HCT116 (cell line): ENCODE results near the gene CACNA1E. TPM values are rescaled to one million over a fixed set of nuclear protein-coding genes. Genes with fewer than 3 reads are reported as not detected.

Source experiments
- ATAC-seq: fragments of 200-7000 bp; cut with Tn5 transposase; 2 replicates; pipeline ENCODE4 v1.9.1; 2020; ENCODE audit warnings: mild to moderate bottlenecking, moderate library complexity
- BruUV-seq: library from RNA; stranded (reverse); fragments of 400-500 nt; replicated peaks from 2 replicates; lab custom pipeline; 2021; lab: Mats Ljungman, UMichigan
- CTCF ChIA-PET: fragments of 300-600 bp; sonication (Branson Sonifier 250); formaldehyde crosslinking; loops from one replicate; lab custom pipeline; 2021; ENCODE audit warnings: antibody characterized with exemption; lab: Charles Lee
- POLR2A ChIA-PET: fragments of 300-600, 350-600 bp; sonication (Branson Sonifier 250); formaldehyde crosslinking; loops from one replicate; lab custom pipeline; 2021; ENCODE audit warnings: antibody characterized with exemption; lab: Charles Lee
- RAD21 ChIA-PET, 2 experiments: fragments of 300-600 bp; sonication (Branson Sonifier 250); formaldehyde crosslinking; loops; one replicate each; lab custom pipeline; 2023; ENCODE audit warnings: low total read pairs in 2 of 2; ENCODE audit not compliant: uncharacterized antibody in 2 of 2, unreplicated experiment in 2 of 2, low non-redundant PET in 1 of 2; lab: Charles Lee
- DNase-seq: peaks from one replicate; pipeline ENCODE4 v3.0.0-alpha.2; 2010; ENCODE audit warnings: low read depth, low spot score
- H2AFZ ChIP-seq: fragments of 200-600 bp; shearing (Covaris generic), sonication (generic); 2 replicates; pipeline ENCODE4 v1.6.1; 2017; ENCODE audit warnings: low read depth, mixed run types, mixed read lengths, antibody characterized with exemption, low read length; ENCODE audit not compliant: poor library complexity, severe bottlenecking
- H3K27ac ChIP-seq: 2 replicates; pipeline ENCODE4 v1.5.1; 2012; ENCODE audit warnings: low read depth, low read length
- H3K27me3 ChIP-seq: fragments of 200-600 bp; sonication (generic); 2 replicates; pipeline ENCODE4 v1.6.1; 2016; ENCODE audit warnings: mixed run types, low read length, mixed read lengths; ENCODE audit not compliant: insufficient read depth
- H3K36me3 ChIP-seq, 2 experiments: fragments of 200-500 bp in 1 of 2; fragments of 200-600 bp in 1 of 2; sonication (Bioruptor generic) in 1 of 2; sonication (generic) in 1 of 2; 2 replicates each; pipeline versions ENCODE4 v1.5.1 to v1.6.1; 2014 to 2016; ENCODE audit warnings: low read length in 2 of 2, inconsistent platforms in 1 of 2, mixed read lengths in 1 of 2, mixed run types in 1 of 2; ENCODE audit not compliant: insufficient read depth in 2 of 2, control insufficient read depth in 1 of 2
- H3K4me1 ChIP-seq, 2 experiments: fragments of 200-600 bp in 1 of 2; sonication (generic) in 1 of 2; 2 replicates each; pipeline versions ENCODE4 v1.5.1 to v1.6.1; 2012 to 2017; ENCODE audit warnings: low read length in 2 of 2, inconsistent platforms in 1 of 2, mild to moderate bottlenecking in 1 of 2, mixed read lengths in 1 of 2, mixed run types in 1 of 2, moderate library complexity in 1 of 2; ENCODE audit not compliant: insufficient read depth in 2 of 2, control insufficient read depth in 1 of 2
- H3K4me2 ChIP-seq: fragments of 200-600 bp; sonication (generic); 2 replicates; pipeline ENCODE4 v1.6.1; 2017; ENCODE audit warnings: mixed run types, low read length, mixed read lengths
- H3K4me3 ChIP-seq, 2 experiments: fragments of 200-600 bp in 1 of 2; sonication (generic) in 1 of 2; replicated peaks in 1 of 2; 2 replicates each; pipeline ENCODE4 v1.5.1; 2011 to 2016; ENCODE audit warnings: low read length in 2 of 2, control low read depth in 1 of 2, low read depth in 1 of 2, mild to moderate bottlenecking in 1 of 2, mixed read lengths in 1 of 2, mixed run types in 1 of 2
- H3K79me2 ChIP-seq: fragments of 200-600 bp; sonication (generic); 2 replicates; pipeline ENCODE4 v1.6.1; 2017; ENCODE audit warnings: mild to moderate bottlenecking, mixed run types, low read length, moderate library complexity, mixed read lengths; ENCODE audit not compliant: insufficient read depth
- H3K9ac ChIP-seq: fragments of 200-600 bp; sonication (generic); 2 replicates; pipeline ENCODE4 v1.6.1; 2016; ENCODE audit warnings: low read length, mixed read lengths
- H3K9me2 ChIP-seq: fragments of 200-600 bp; sonication (generic), shearing (Covaris generic); 2 replicates; pipeline ENCODE4 v1.6.1; 2017; ENCODE audit warnings: mixed run types, mild to moderate bottlenecking, moderate library complexity; ENCODE audit not compliant: insufficient read depth
- H3K9me3 ChIP-seq, 2 experiments: fragments of 200-500 bp in 1 of 2; fragments of 200-600 bp in 1 of 2; sonication (Bioruptor generic) in 1 of 2; sonication (generic) in 1 of 2; 2 replicates each; pipeline ENCODE4 v1.6.1; 2014 to 2017; ENCODE audit warnings: low read length in 2 of 2, mixed read lengths in 2 of 2, inconsistent platforms in 1 of 2, low read depth in 1 of 2, mild to moderate bottlenecking in 1 of 2, mixed run types in 1 of 2, moderate library complexity in 1 of 2; ENCODE audit not compliant: control insufficient read depth in 1 of 2, insufficient read depth in 1 of 2
- H4K20me1 ChIP-seq: fragments of 200-600 bp; sonication (generic), shearing (Covaris generic); 2 replicates; pipeline ENCODE4 v1.6.1; 2017; ENCODE audit warnings: mixed run types, mild to moderate bottlenecking, moderate library complexity; ENCODE audit not compliant: insufficient read depth
- CBX3 ChIP-seq: IDR thresholded peaks from 2 replicates; pipeline ENCODE4 v1.6.1; 2012; ENCODE audit warnings: low read depth
- EZH2phosphoT487 ChIP-seq: fragments of 200-600 bp; IDR thresholded peaks from 2 replicates; pipeline ENCODE4 v1.6.1; 2018; ENCODE audit warnings: antibody characterized with exemption, borderline replicate concordance
- FOSL1 ChIP-seq: IDR thresholded peaks from 2 replicates; pipeline ENCODE4 v1.6.1; 2012; ENCODE audit warnings: low read depth
- JUND ChIP-seq: IDR thresholded peaks from 2 replicates; pipeline ENCODE4 v1.6.1; 2012
- POLR2AphosphoS5 ChIP-seq: IDR thresholded peaks from 2 replicates; pipeline ENCODE4 v1.6.1; 2011; ENCODE audit warnings: mild to moderate bottlenecking, low read depth, low read length, moderate library complexity
- RAD21 ChIP-seq: IDR thresholded peaks from 2 replicates; pipeline ENCODE4 v1.6.1; 2012; ENCODE audit warnings: low read depth, mild to moderate bottlenecking
- SIN3A ChIP-seq: IDR thresholded peaks from 2 replicates; pipeline ENCODE4 v1.6.1; 2012; ENCODE audit warnings: low read depth
- SP1 ChIP-seq: IDR thresholded peaks from 2 replicates; pipeline ENCODE4 v1.6.1; 2012; ENCODE audit warnings: low read depth
- SRF ChIP-seq: IDR thresholded peaks from 2 replicates; pipeline ENCODE4 v1.6.1; 2012; ENCODE audit warnings: low read depth
- intact Hi-C: fragments of 100-400 bp; cut with micrococcal nuclease; formaldehyde crosslinking; loops from 2 replicates; pipeline ENCODE4 v1.10.0; 2022
- total RNA-seq: library from RNA; stranded (reverse); gene quantifications from one replicate; pipeline ENCODE4 v1.2.1, GENCODE V29; 2021; ENCODE audit not compliant: unreplicated experiment
- TF ChIP-seq, protein P1 (sequence below): IDR thresholded peaks from 2 replicates; pipeline ENCODE4 v1.6.1; 2012
- TF ChIP-seq, protein P2 (sequence below): IDR thresholded peaks from 2 replicates; pipeline ENCODE4 v1.6.1; 2011; ENCODE audit warnings: mild to moderate bottlenecking, low read length, moderate library complexity; ENCODE audit not compliant: insufficient replicate concordance; ENCODE audit errors: extremely low read depth

CACNA1E gene
- total RNA-seq, 1 experiment from 2014 or later: 0.02 TPM

DNA sequence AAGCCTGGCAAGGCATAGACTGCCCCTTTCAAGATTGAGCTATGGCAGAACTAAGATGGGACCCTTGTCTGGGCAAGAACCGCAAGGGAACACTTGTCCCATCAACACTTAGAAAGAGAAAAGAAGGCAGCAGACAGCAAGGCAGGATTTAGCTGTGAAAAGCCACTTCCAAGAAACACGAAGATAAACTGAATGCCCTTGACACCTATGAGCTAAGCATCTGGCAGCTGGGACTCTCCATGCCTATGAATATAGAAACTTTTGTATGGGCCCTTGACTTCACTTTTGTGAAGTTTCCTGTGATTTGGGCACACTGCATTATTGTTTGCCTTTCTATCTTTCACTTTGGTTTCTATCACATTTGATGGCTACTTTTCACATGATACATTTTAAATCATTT lies 24.9 kb upstream of the CACNA1E start:
- H3K27ac ChIP-seq: no peak overlapping the region
- ATAC-seq (no peak), DNase-seq (no peak)
- no peaks in the 10 kb centered on the region for H3K4me1 ChIP-seq
- H3K36me3 ChIP-seq: no peaks in the 10 kb centered on the region
- RAD21 ChIA-PET: no interaction called here
- no peak overlapping the region for H2AFZ ChIP-seq
- H3K27me3 ChIP-seq: peaks cover 12% of the 10 kb centered on the region; the same call in 1 of the 2 replicates
- H4K20me1 ChIP-seq: no peaks in the 10 kb centered on the region
- TF ChIP-seq EZH2phosphoT487 (no peak), SIN3A (no peak), JUND (no peak), POLR2AphosphoS5 (no peak), RAD21 (no peak), FOSL1 (no peak)
- TF ChIP-seq, protein P1, sequence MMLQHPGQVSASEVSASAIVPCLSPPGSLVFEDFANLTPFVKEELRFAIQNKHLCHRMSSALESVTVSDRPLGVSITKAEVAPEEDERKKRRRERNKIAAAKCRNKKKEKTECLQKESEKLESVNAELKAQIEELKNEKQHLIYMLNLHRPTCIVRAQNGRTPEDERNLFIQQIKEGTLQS: no peak
- TF ChIP-seq, protein P2, sequence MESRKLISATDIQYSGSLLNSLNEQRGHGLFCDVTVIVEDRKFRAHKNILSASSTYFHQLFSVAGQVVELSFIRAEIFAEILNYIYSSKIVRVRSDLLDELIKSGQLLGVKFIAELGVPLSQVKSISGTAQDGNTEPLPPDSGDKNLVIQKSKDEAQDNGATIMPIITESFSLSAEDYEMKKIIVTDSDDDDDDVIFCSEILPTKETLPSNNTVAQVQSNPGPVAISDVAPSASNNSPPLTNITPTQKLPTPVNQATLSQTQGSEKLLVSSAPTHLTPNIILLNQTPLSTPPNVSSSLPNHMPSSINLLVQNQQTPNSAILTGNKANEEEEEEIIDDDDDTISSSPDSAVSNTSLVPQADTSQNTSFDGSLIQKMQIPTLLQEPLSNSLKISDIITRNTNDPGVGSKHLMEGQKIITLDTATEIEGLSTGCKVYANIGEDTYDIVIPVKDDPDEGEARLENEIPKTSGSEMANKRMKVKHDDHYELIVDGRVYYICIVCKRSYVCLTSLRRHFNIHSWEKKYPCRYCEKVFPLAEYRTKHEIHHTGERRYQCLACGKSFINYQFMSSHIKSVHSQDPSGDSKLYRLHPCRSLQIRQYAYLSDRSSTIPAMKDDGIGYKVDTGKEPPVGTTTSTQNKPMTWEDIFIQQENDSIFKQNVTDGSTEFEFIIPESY: no peak
- TF ChIP-seq, all 23 proteins: peak for 0
- intact Hi-C loops: no loop called here
- no TSS peak for BruUV-seq
- Histone ChIP-seq H3K9me2 (no peaks in the 10 kb centered on the region), H3K9me3 (peaks cover 0 to 6% of the 10 kb centered on the region in 2 experiments; a peak in 1 of 4 replicates), H3K4me2 (no peak overlapping the region), H3K4me3 (no peak overlapping the region), H3K79me2 (no peaks in the 10 kb centered on the region), H3K9ac (no peak overlapping the region)
- POLR2A ChIA-PET: no interaction called here
- CTCF ChIA-PET: no interaction called here

DNA sequence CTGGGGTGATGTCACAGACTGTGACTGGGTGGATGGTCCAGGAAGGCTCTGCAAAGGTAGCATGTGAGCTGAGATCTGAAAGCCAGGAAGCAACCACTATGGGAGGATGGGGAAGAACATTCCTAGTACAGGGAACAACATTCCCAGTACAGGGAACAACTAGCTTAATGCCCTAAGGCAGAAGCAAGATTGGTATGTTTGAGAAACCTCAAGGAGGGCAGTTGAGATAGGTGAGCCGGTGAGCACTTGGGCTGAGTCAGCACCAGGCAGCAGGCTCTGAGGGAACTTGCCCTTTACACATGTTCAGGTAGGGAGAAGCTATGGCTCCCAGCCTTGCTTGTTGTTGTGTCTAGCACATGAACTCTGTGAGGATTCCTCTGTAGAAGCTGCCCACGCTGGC lies 24.2 kb upstream of the CACNA1E start:
- Histone ChIP-seq H3K9me2 (no peaks in the 10 kb centered on the region), H3K4me1 (no peaks in the 10 kb centered on the region), H3K9ac (no peak overlapping the region), H2AFZ (no peak overlapping the region), H3K9me3 (peaks cover 0 to 6% of the 10 kb centered on the region in 2 experiments; a peak in 1 of 4 replicates), H3K27me3 (peaks cover 12% of the 10 kb centered on the region; the same call in 1 of the 2 replicates), H4K20me1 (no peaks in the 10 kb centered on the region), H3K4me3 (no peak overlapping the region), H3K27ac (no peak overlapping the region), H3K79me2 (no peaks in the 10 kb centered on the region), H3K36me3 (no peaks in the 10 kb centered on the region), H3K4me2 (no peak overlapping the region)
- DNase-seq (no peak), ATAC-seq (no peak)
- intact Hi-C loops: no loop called here
- no TSS peak for BruUV-seq
- no peak for TF ChIP-seq SP1
- TF ChIP-seq JUND: no peak
- TF ChIP-seq FOSL1: no peak
- TF ChIP-seq POLR2AphosphoS5: no peak
- TF ChIP-seq, protein P2: no peak
- TF ChIP-seq SRF: no peak
- no peak for TF ChIP-seq CBX3
- ChIA-PET RAD21 (no interaction called here), CTCF (no interaction called here), POLR2A (no interaction called here)
